IMR-90 (cell line): ENCODE results near the gene SIAH3. TPM values are rescaled to one million over a fixed set of nuclear protein-coding genes. Genes with fewer than 3 reads are reported as not detected.

ENCODE experiments used
- ATAC-seq: fragments of 200-7000 bp; cut with Tn5 transposase; 2 replicates; pipeline ENCODE4 v1.9.1; 2020; ENCODE audit warnings: low read depth, mild to moderate bottlenecking, moderate library complexity
- BruUV-seq: library from RNA; stranded (reverse); fragments of 400-500 nt; replicated peaks from 2 replicates; lab custom pipeline; 2021; lab: Mats Ljungman, UMichigan
- CTCF ChIA-PET: fragments of 300-600 bp; formaldehyde crosslinking; extraction: SDS; loops from one replicate; lab custom pipeline; 2021; ENCODE audit warnings: antibody characterized with exemption; lab: Yijun Ruan, JAX
- POLR2A ChIA-PET: fragments of 300-600 bp; sonication (Branson Sonifier 250); formaldehyde crosslinking; loops from one replicate; lab custom pipeline; 2022; ENCODE audit warnings: antibody characterized with exemption; ENCODE audit not compliant: unreplicated experiment; lab: Charles Lee
- DNase-seq: peaks from one replicate; pipeline ENCODE4 v3.0.0; 2013
- H2AFZ ChIP-seq: replicated peaks from 2 replicates; pipeline ENCODE3; 2013; ENCODE audit warnings: low read length, mild to moderate bottlenecking; ENCODE audit not compliant: poor library complexity
- H2AK5ac ChIP-seq: 2 replicates; pipeline ENCODE4 v1.6.1; 2013; ENCODE audit warnings: low read depth, low read length, inconsistent platforms
- H2AK9ac ChIP-seq: replicated peaks from 2 replicates; pipeline ENCODE3; 2013; ENCODE audit warnings: mild to moderate bottlenecking, low read depth, low read length, moderate library complexity; ENCODE audit not compliant: poor library complexity
- H2BK120ac ChIP-seq: 2 replicates; pipeline ENCODE4 v1.6.1; 2013; ENCODE audit warnings: low read depth, low read length, inconsistent platforms
- H2BK15ac ChIP-seq: 3 replicates; pipeline ENCODE4 v1.6.1; 2013; ENCODE audit warnings: low read depth, low read length, inconsistent platforms
- H2BK20ac ChIP-seq: 2 replicates; pipeline ENCODE4 v1.6.1; 2013; ENCODE audit warnings: low read depth, mild to moderate bottlenecking, inconsistent platforms, low read length, moderate library complexity
- H2BK5ac ChIP-seq: 2 replicates; pipeline ENCODE4 v1.6.1; 2013; ENCODE audit warnings: mild to moderate bottlenecking, low read depth, low read length, inconsistent platforms; ENCODE audit not compliant: poor library complexity, severe bottlenecking
- H3K14ac ChIP-seq: replicated peaks from 2 replicates; pipeline ENCODE4 v1.6.1; 2013; ENCODE audit warnings: low read depth, low read length, inconsistent platforms
- H3K18ac ChIP-seq: 2 replicates; pipeline ENCODE4 v1.6.1; 2013; ENCODE audit warnings: low read depth, low read length, control low read depth
- H3K23ac ChIP-seq: 2 replicates; pipeline ENCODE4 v1.6.1; 2013; ENCODE audit warnings: low read depth, low read length, inconsistent platforms
- H3K27ac ChIP-seq: 2 replicates; pipeline ENCODE4 v1.5.1; 2013; ENCODE audit warnings: mild to moderate bottlenecking, control low read depth, low read length; ENCODE audit not compliant: insufficient read depth
- H3K27me3 ChIP-seq: 2 replicates; pipeline ENCODE4 v1.6.1; 2013; ENCODE audit warnings: low read length; ENCODE audit not compliant: control insufficient read depth, insufficient read depth
- H3K36me3 ChIP-seq: 2 replicates; pipeline ENCODE4 v1.6.1; 2013; ENCODE audit warnings: low read length, mixed read lengths; ENCODE audit not compliant: control insufficient read depth, insufficient read depth
- H3K4ac ChIP-seq: 2 replicates; pipeline ENCODE4 v1.6.1; 2013; ENCODE audit warnings: low read depth, low read length, inconsistent platforms
- H3K4me1 ChIP-seq: 2 replicates; pipeline ENCODE4 v1.6.1; 2013; ENCODE audit warnings: low read length, mixed read lengths; ENCODE audit not compliant: control insufficient read depth, insufficient read depth
- H3K4me2 ChIP-seq: 2 replicates; pipeline ENCODE4 v1.6.1; 2013; ENCODE audit warnings: low read depth, mild to moderate bottlenecking, control low read depth, low read length, moderate library complexity
- H3K4me3 ChIP-seq: 2 replicates; pipeline ENCODE4 v1.5.1; 2013; ENCODE audit warnings: low read depth, mild to moderate bottlenecking, control low read depth, low read length, moderate library complexity; ENCODE audit not compliant: insufficient read depth
- H3K56ac ChIP-seq: 2 replicates; pipeline ENCODE4 v1.6.1; 2013; ENCODE audit warnings: low read length, inconsistent platforms; ENCODE audit not compliant: insufficient read depth; ENCODE audit errors: extremely low read depth
- H3K79me1 ChIP-seq, 2 experiments: 2 replicates each; pipeline ENCODE4 v1.6.1; 2013; ENCODE audit warnings: low read length in 2 of 2, inconsistent platforms in 1 of 2, low read depth in 1 of 2
- H3K9ac ChIP-seq: 2 replicates; pipeline ENCODE4 v1.6.1; 2013; ENCODE audit warnings: low read depth, low read length, control low read depth
- H3K9me1 ChIP-seq: 2 replicates; pipeline ENCODE4 v1.6.1; 2013; ENCODE audit warnings: low read length, inconsistent platforms; ENCODE audit not compliant: insufficient read depth
- H3K9me3 ChIP-seq: 2 replicates; pipeline ENCODE4 v1.6.1; 2013; ENCODE audit warnings: low read length; ENCODE audit not compliant: control insufficient read depth, insufficient read depth
- H4K20me1 ChIP-seq: 2 replicates; pipeline ENCODE4 v1.6.1; 2013; ENCODE audit warnings: low read length, inconsistent platforms; ENCODE audit not compliant: insufficient read depth
- H4K5ac ChIP-seq: 2 replicates; pipeline ENCODE4 v1.6.1; 2013; ENCODE audit warnings: mild to moderate bottlenecking, low read depth, low read length, control low read depth
- H4K8ac ChIP-seq, 2 experiments: 2 replicates each; pipeline ENCODE4 v1.6.1; 2013; ENCODE audit warnings: low read depth in 2 of 2, low read length in 2 of 2, control low read depth in 1 of 2, inconsistent platforms in 1 of 2
- H4K91ac ChIP-seq: 2 replicates; pipeline ENCODE4 v1.6.1; 2013; ENCODE audit warnings: low read depth, low read length, inconsistent platforms; ENCODE audit not compliant: insufficient read depth
- ELK1 ChIP-seq: fragments of 150-350 bp; IDR thresholded peaks from 2 replicates; pipeline ENCODE4 v1.6.1; 2016; ENCODE audit warnings: low read depth, mild to moderate bottlenecking, low read length, moderate library complexity, borderline replicate concordance
- MXI1 ChIP-seq: IDR thresholded peaks from 2 replicates; pipeline ENCODE4 v1.6.1; 2012; ENCODE audit warnings: low read depth, mild to moderate bottlenecking, low read length, moderate library complexity, borderline replicate concordance
- SMC3 ChIP-seq: fragments of 150-350 bp; IDR thresholded peaks from 2 replicates; pipeline ENCODE4 v1.6.1; 2016; ENCODE audit warnings: low read depth, mild to moderate bottlenecking, antibody characterized with exemption, low read length, moderate library complexity
- WGBS, 2 experiments: methylation state at CpG; one replicate each; pipeline versions ENCODE4 v1.1.5 to v1.1.7; 2013; ENCODE audit warnings: missing lambda C conversion rate in 2 of 2; ENCODE audit not compliant: insufficient read length in 1 of 2; ENCODE audit errors: extremely low coverage in 2 of 2; 5-methylcytosine and 5-hydroxymethylcytosine counted together
- dilution Hi-C: fragments of 300-500 bp; cut with HindIII; formaldehyde crosslinking; loops from one replicate; pipeline ENCODE4 v1.14.3; 2018; ENCODE audit warnings: low sequenced_read_pairs; ENCODE audit not compliant: unreplicated experiment
- in situ Hi-C: fragments of 300-500 bp; cut with MboI; formaldehyde crosslinking; loops from 3 replicates; pipeline ENCODE4 v1.14.3; 2019; ENCODE audit warnings: low sequenced_read_pairs, inconsistent platforms, mixed read lengths
- intact Hi-C: fragments of 100-400 bp; cut with micrococcal nuclease; formaldehyde crosslinking; loops from 2 replicates; pipeline ENCODE4 v1.10.0; 2022
- polyA plus RNA-seq, 3 experiments: library from polyadenylated mRNA; depleted of rRNA; stranded (reverse); fragments of >200 nt; gene quantifications; 2 replicates each; pipeline ENCODE4 v1.2.3, GENCODE V29; 2012; ENCODE audit warnings: low replicate concordance in 1 of 3
- total RNA-seq: library from RNA; depleted of rRNA; stranded (reverse); fragments of >200 nt; gene quantifications from 2 replicates; pipeline ENCODE4 v1.2.3, GENCODE V29; 2012

Gene SIAH3
- total and polyA plus RNA-seq, 2 of the 4 experiments (the other 2 are of a cell fraction) = under 0.01 TPM; not detected in 1

DNA sequence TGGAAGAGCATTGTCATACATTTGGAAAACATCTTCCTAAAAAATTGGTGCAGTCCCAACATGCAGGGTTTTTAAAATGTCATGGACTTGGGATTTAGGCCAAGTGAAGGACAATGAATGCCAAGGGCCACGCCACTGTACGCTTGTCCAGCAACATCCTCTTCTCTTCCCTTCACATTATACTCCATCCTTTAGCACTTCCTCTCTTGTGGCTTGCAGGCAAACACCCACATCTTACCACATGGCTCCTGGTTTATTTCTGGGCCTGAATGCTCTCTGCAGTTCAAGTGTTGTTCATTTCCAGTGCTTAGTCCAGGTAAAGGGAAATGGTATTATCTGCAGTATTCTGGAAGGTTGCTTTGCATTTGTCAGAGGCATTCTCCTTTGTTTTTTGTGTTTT, 104.5 kb downstream of the SIAH3 start:
- no peak overlapping the region for H2BK15ac ChIP-seq
- in situ Hi-C loops (no loop called here), dilution Hi-C loops (no loop called here), intact Hi-C loops (no loop called here)
- H3K56ac ChIP-seq = no peak overlapping the region
- no peak overlapping the region for H2BK5ac ChIP-seq
- no peaks in the 10 kb centered on the region for H4K20me1 ChIP-seq
- H3K18ac ChIP-seq = no peak overlapping the region
- ATAC-seq (no peak), DNase-seq (no peak)
- H3K27ac ChIP-seq = no peak overlapping the region
- no peak overlapping the region for H3K4me3 ChIP-seq
- H3K14ac ChIP-seq = no peak overlapping the region
- no peak overlapping the region for H3K9ac ChIP-seq
- no CpG with 5 or more reads among the region's 2 CpGs for WGBS, 2 experiments
- H2BK20ac ChIP-seq = no peak overlapping the region
- ChIA-PET POLR2A (no interaction called here), CTCF (no interaction called here)
- no peaks in the 10 kb centered on the region for H3K4me1 ChIP-seq
- no peaks in the 10 kb centered on the region for H3K79me1 ChIP-seq
- no peak overlapping the region for H3K4me2 ChIP-seq
- no peaks in the 10 kb centered on the region for H3K9me3 ChIP-seq
- no peak overlapping the region for H4K5ac ChIP-seq
- H2AK5ac ChIP-seq = no peak overlapping the region
- H2BK120ac ChIP-seq = no peak overlapping the region
- H4K91ac ChIP-seq = no peak overlapping the region
- no peaks in the 10 kb centered on the region for H3K9me1 ChIP-seq
- TF ChIP-seq MXI1 = no peak
- no peak for TF ChIP-seq SMC3
- no peak for TF ChIP-seq ELK1
- H2AK9ac ChIP-seq = no peak overlapping the region
- H3K27me3 ChIP-seq = peaks cover 10% of the 10 kb centered on the region
- H3K4ac ChIP-seq = no peak overlapping the region
- no peaks in the 10 kb centered on the region for H3K36me3 ChIP-seq
- H2AFZ ChIP-seq = no peak overlapping the region
- BruUV-seq = no TSS peak
- no peak overlapping the region for H4K8ac ChIP-seq
- H3K23ac ChIP-seq = no peak overlapping the region
